Measurements from ENCODE around the gene PYGO2.

The PYGO2 gene

GRCh38 chr1:154961207-154962155, at the start of gene PYGO2:
TSS of gene PYGO2 (minus strand) at chr1:154961782. CDS start at chr1:154961576, 206 bp downstream.
- DNase-seq, result peak; percentile 65

- no peak for DNase-seq
These were observed 49.4 kb upstream of the PYGO2 start for GRCh38 chr1:155011004-155011416.

- DNase-seq, result no peak
These were observed 48.8 kb upstream of the PYGO2 start for GRCh38 chr1:155010211-155010918.

- no peak for DNase-seq
These were observed 48.2 kb upstream of the PYGO2 start for GRCh38 chr1:155009742-155010141.

GRCh38 chr1:155009221-155009711, 47.7 kb upstream of the PYGO2 start:
- no peak for DNase-seq

- DNase-seq, result no peak
These were observed 46.7 kb upstream of the PYGO2 start for GRCh38 chr1:155008015-155008941.

- DNase-seq, result no peak
These were observed 45.8 kb upstream of the PYGO2 start for GRCh38 chr1:155007251-155007828.

GRCh38 chr1:155006601-155007101, 45.1 kb upstream of the PYGO2 start:
- DNase-seq, result peak; percentile 42

GRCh38 chr1:155005076-155006011, 43.8 kb upstream of the PYGO2 start:
- no peak for DNase-seq

- DNase-seq, result no peak
These were observed 42.9 kb upstream of the PYGO2 start for GRCh38 chr1:155004352-155005075.

- DNase-seq, result peak; percentile 38
These were observed 42.3 kb upstream of the PYGO2 start for GRCh38 chr1:155003766-155004351.

- DNase-seq, result peak; percentile 37
These were observed 41.7 kb upstream of the PYGO2 start for GRCh38 chr1:155003227-155003765.

- no peak for DNase-seq
These were observed 41.1 kb upstream of the PYGO2 start, which contains the start of gene ZBTB7B for GRCh38 chr1:155002464-155003226. TSS of gene ZBTB7B (plus strand) at chr1:155002802. CDS start at chr1:155014661, 11,859 bp downstream.

- DNase-seq, result peak; percentile 97
These were observed 40.3 kb upstream of the PYGO2 start for GRCh38 chr1:155001675-155002463.

GRCh38 chr1:155001425-155001674, 39.8 kb upstream of the PYGO2 start:
- peak; percentile 84 for DNase-seq

GRCh38 chr1:155000726-155001424, 39.3 kb upstream of the PYGO2 start:
- DNase-seq, result peak; percentile 84

GRCh38 chr1:155000411-155000725, 38.8 kb upstream of the PYGO2 start:
- DNase-seq, result no peak
